Astrocyte of the spinal cord (primary cell): Measurements from ENCODE around the gene MPDZ.

Experiments
- DNase-seq: peaks from one replicate; pipeline ENCODE4 v3.0.0; 2011; ENCODE audit warnings: low read depth, low spot score
- H3K4me3 ChIP-seq: 2 replicates; pipeline ENCODE4 v1.5.1; 2011; ENCODE audit warnings: low read depth, mild to moderate bottlenecking, low read length, moderate library complexity
- in situ Hi-C: cut with HindIII; loops from 2 replicates; pipeline ENCODE4 v1.10.0; 2017; ENCODE audit warnings: low sequenced_read_pairs
- TF ChIP-seq, protein P1 (sequence below): IDR thresholded peaks from 2 replicates; pipeline ENCODE4 v1.5.1; 2012; ENCODE audit warnings: low read depth, mild to moderate bottlenecking, low read length, inconsistent platforms

MPDZ gene

DNA sequence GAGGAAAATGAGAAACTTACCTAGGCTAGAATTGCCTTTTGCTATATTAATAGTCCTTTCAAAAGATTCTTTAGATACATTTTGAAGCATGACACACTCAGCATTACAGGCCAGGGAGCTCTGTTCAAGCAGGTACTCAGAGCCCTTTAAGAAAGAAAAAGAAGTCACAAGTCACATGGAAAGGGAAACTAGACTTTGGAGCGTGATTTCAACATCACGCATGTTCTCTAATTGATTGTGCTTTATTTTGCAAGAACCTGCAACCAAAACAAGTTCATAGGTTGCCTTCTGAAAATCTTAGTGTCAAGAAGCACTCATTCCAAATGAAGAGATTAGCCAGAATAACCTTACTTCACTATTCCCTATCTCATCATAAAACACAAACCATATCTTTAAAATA is 103.8 kb downstream of the MPDZ start:
- in situ Hi-C loops, result no loop called here
- TF ChIP-seq, protein P1, sequence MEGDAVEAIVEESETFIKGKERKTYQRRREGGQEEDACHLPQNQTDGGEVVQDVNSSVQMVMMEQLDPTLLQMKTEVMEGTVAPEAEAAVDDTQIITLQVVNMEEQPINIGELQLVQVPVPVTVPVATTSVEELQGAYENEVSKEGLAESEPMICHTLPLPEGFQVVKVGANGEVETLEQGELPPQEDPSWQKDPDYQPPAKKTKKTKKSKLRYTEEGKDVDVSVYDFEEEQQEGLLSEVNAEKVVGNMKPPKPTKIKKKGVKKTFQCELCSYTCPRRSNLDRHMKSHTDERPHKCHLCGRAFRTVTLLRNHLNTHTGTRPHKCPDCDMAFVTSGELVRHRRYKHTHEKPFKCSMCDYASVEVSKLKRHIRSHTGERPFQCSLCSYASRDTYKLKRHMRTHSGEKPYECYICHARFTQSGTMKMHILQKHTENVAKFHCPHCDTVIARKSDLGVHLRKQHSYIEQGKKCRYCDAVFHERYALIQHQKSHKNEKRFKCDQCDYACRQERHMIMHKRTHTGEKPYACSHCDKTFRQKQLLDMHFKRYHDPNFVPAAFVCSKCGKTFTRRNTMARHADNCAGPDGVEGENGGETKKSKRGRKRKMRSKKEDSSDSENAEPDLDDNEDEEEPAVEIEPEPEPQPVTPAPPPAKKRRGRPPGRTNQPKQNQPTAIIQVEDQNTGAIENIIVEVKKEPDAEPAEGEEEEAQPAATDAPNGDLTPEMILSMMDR, result no peak
- no peak overlapping the region for H3K4me3 ChIP-seq
- DNase-seq, result no peak

DNA sequence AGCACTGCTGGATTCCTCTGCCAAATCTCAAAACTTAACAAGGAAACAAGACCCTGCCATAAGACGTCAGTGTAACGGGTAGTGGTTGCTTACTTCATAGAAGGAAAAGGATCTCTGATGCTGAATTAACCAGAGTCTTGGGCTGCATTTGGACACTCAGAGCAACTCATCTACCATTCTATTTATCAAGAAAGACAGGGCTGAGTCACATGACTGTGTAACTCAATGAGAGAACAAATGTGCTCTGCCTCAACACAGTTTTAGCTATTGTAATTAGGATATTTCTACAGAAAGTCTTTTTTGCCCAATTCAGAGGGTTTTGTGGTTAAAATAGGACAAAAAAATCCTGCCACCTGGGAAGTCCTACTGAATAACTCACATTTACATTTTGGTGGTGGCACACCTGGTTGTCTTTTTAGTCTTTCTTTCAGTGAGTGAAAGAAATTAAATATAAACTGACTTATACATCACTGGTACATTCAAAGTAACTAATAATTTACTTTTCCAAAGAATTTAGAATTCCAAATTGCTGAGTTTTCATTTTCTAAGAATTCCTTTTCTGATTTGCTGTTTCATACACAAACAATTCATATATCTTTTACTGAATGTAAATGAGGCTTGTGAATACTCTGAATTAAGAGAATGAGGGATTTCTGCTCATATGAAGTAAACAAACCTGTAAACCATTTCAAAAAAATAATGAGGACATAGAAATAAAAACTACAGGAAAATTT is 104.4 kb downstream of the MPDZ start:
- TF ChIP-seq, protein P1, result no peak
- in situ Hi-C loops, result no loop called here
- DNase-seq, result no peak
- no peak overlapping the region for H3K4me3 ChIP-seq

DNA sequence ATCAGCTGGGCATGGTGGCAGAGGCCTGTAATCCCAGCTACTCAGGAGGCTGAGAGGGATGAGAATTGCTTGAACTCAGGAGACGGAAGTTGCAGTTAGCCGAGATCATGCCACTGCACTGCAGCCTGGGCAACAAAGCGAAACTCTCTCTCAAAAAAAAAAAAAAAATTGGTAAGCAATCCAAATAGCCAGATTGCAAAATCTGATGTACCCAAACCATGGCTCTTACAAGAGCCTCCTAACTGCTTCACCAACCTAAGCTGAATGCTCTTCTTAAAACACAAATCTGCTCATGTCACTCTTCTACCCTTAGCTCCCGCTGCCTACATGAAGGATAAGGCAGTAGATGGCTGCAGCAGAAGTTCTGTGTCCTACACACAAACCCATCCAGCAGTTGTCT is 105.9 kb downstream of the MPDZ start:
- TF ChIP-seq, protein P1, result no peak
- DNase-seq, result no peak

DNA sequence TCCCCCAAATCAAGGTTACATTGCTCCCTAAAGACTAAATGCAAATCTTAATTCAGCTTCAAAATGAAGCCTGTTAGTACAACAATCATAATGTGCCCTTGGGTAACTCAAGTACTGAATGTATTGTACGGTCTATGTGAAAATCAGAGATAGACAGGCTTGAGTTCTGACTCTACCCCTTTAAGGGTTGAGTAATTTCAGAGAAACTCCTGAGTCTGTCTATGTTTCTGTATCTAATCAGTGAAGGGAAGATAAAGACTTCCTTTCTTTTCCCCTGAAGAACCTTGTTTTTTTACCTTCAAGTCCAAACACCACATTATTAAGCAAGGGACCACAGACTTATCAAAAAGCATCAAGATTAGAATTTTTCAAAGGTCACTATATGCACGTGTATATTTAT is 108.2 kb downstream of the MPDZ start:
- DNase-seq, result no peak
- in situ Hi-C loops, result no loop called here

More for the DNA sequence above, 105.9 kb downstream of the MPDZ start:
- no peak overlapping the region for H3K4me3 ChIP-seq
- in situ Hi-C loops, result no loop called here

DNA sequence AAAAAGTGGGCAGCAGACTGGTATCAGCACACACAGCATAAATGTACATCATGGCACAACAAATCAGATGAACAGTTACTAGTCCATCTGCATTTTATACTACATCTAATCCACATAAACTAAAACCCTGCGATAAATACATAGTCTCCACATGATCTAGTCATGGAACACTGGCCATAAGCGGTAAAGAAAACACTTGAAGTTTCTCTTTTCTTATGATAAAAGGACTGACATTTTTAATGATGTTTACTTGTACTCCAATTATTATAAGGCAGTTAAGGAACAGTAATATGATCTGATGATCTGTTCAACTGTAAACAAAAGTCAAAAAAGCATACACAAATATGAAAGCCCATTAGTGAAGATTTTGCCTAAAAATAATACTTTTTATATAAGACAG is 112.5 kb downstream of the MPDZ start:
- in situ Hi-C loops, result no loop called here
- H3K4me3 ChIP-seq, result no peak overlapping the region
- no peak for DNase-seq
- TF ChIP-seq, protein P1, result no peak

More for the DNA sequence above, 108.2 kb downstream of the MPDZ start:
- TF ChIP-seq, protein P1, result no peak
- H3K4me3 ChIP-seq, result no peak overlapping the region

DNA sequence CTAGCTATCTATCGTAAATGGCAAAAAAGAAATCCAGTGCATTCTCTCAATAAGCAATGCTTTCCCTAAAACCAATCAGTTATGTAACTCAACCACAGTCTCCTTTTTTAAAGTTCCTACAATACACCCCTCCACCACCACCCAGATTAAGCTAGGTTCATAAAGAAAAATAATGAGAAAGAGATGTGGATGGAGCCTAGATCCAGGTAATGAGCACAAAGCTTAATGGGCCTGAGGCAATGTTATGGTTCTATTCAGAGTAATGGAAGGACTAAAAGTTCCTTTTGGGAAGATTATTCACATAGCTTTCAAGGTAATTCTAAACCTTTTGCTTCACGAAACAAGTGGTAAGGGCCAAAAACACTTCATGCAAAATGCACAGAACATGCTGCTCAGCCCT is 113.5 kb downstream of the MPDZ start:
- no peak overlapping the region for H3K4me3 ChIP-seq
- TF ChIP-seq, protein P1, result no peak
- in situ Hi-C loops, result no loop called here
- no peak for DNase-seq
